Measurements from ENCODE around the gene PPFIBP2.
A peak's percentile ranks its signal among the peaks of the same experiment; 100 is the strongest.

Gene PPFIBP2

GRCh38 chr11:7612056-7612660 is 98.4 kb downstream of the PPFIBP2 start:
- peak overlapping the region; percentile 61 for H3K27ac ChIP-seq
- TF ChIP-seq ZFX (IDR thresholded peaks at IDR 0.05) (no peak), CTCF (conservative IDR thresholded peaks at IDR 0.05) (no peak)

DNA sequence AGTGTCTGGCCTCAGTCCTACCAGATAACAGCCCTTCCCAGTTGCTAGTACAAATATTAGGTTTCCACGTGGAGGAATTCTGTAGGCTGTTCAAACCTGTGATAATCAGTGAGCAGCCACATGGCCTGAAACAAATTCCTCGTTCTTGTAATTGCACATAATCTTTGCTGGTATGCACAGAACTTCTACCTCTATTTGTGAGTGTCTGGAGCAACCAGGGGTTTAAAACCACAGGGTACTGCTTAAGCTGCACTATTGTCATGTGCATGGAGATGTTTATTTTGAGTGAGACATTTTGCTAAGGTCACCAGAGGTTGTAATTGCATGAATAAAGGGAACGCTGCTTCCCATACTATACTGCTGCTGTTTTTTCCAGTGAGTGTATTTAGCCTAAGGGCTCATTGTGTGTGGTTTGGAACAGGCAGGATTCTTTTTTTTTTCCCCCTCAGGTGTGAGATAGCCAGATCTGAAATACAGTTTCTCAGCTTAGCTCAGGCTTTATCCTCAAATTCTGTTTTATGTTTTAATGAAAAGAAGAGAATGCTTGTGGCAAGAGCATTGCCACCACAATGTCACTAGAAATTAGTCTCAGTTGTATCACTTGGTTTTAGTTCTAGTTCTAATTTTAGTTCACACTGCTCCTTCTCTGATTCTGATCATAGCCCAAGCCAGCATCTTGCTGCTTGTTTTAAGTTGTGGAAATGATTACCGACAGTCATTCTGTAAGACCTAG is 99.0 kb downstream of the PPFIBP2 start:
- TF ChIP-seq ZFX (IDR thresholded peaks at IDR 0.05): no peak
- no peak for TF ChIP-seq CTCF (conservative IDR thresholded peaks at IDR 0.05)
- H3K27ac ChIP-seq: peak overlapping the region; percentile 61; the same call in 1 of the 2 replicates

DNA sequence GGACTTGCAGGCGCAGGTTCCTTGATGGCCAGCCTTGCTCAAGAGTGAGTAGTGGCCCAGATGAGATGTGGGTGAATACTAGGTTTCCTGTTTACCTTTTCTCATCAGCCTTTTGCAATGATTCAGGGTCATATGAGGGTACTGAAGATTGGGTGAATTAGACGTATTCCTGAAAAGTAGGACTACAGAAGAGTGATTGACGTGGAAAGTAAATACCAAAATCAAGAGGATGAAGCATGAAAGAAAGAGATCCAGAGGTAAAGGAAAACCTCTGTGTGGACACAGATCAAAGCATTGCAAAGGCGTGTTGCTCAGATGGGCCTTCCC is 99.6 kb downstream of the PPFIBP2 start:
- TF ChIP-seq ZFX (IDR thresholded peaks at IDR 0.05) (no peak), CTCF (conservative IDR thresholded peaks at IDR 0.05) (no peak)
- peak overlapping the region; percentile 61; the same call in 1 of the 2 replicates for H3K27ac ChIP-seq

GRCh38 chr11:7614656-7615055 is 100.9 kb downstream of the PPFIBP2 start:
- TF ChIP-seq ZFX (IDR thresholded peaks at IDR 0.05) (no peak), CTCF (conservative IDR thresholded peaks at IDR 0.05) (no peak)
- no peak overlapping the region for H3K27ac ChIP-seq

DNA sequence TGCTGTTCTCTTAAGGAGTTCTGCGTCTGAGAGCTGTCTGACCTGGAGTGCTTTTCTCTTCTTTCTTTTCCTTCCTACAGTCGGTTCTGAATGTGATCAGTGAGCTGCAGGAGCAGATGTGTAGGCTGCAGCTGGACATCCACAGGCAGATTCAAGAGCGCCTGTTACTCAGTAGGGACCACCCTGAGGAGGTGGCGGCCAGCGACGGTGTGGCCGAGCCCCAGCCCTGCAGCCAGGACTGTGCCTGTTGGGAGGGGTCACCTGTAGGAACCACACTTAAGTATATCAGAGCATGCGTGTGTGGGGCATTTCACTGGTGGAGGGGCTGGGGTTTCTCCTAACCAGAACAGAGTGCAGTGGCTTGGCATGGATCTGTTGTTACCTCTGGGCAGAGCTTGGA is 103.2 kb downstream of the PPFIBP2 start:
- no peak overlapping the region for H3K27ac ChIP-seq
- TF ChIP-seq CTCF (conservative IDR thresholded peaks at IDR 0.05) (no peak), ZFX (IDR thresholded peaks at IDR 0.05) (no peak)

DNA sequence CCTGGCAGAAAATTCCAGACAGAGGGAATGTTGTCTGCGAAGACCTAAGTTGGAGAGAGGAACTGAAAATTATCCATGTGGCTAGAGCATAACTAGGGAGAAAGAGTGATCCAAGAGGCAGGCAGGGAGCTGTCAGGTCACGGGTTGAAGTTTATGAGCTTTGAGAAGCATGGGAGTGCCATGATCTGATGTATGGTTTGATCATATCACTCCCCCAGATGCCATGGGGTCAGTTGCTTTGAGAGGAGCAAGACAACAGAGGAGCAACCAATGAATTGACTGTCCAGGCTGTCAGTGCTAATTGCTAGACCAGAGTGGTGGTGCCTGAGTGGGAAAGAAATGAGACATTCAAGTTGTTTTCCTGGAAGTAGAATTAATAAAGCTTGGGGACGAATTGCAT is 105.5 kb downstream of the PPFIBP2 start:
- TF ChIP-seq CTCF (conservative IDR thresholded peaks at IDR 0.05): no peak
- TF ChIP-seq ZFX (IDR thresholded peaks at IDR 0.05): no peak

GRCh38 chr11:7621090-7621489 is 107.3 kb downstream of the PPFIBP2 start:
- no peak overlapping the region for H3K27ac ChIP-seq

More for the DNA sequence above, 105.5 kb downstream of the PPFIBP2 start:
- H3K27ac ChIP-seq: no peak overlapping the region

More at GRCh38 chr11:7621090-7621489, 107.3 kb downstream of the PPFIBP2 start:
- TF ChIP-seq ZFX (IDR thresholded peaks at IDR 0.05) (no peak), CTCF (conservative IDR thresholded peaks at IDR 0.05) (no peak)
